ENCODE measurements around the gene TOPORS. TPM values are rescaled to one million over a fixed set of nuclear protein-coding genes. Genes with fewer than 3 reads are reported as not detected.
"Not testable (repeated sequence)": the region's sequence is repeated elsewhere in the genome, so short reads cannot be mapped to it uniquely, and the experiment has no call there.

Gene TOPORS
- 16.7 TPM for polyA plus RNA-seq (ENCODE audit: insufficient read length)

GRCh38 chr9:32552172-32552872 is at the start of gene TOPORS, which contains the start of gene SMIM27:
Gene TOPORS, minus strand, starts transcription at chr9:32552586. Its CDS starts 150 bp downstream, at chr9:32552436.
Gene SMIM27, plus strand, starts transcription at chr9:32552327. Its CDS starts 108 bp downstream, at chr9:32552435.
- peak; percentile 96 for DNase-seq

GRCh38 chr9:32599021-32599420 is 46.6 kb upstream of the TOPORS start:
- not testable (repeated sequence) for DNase-seq

DNA sequence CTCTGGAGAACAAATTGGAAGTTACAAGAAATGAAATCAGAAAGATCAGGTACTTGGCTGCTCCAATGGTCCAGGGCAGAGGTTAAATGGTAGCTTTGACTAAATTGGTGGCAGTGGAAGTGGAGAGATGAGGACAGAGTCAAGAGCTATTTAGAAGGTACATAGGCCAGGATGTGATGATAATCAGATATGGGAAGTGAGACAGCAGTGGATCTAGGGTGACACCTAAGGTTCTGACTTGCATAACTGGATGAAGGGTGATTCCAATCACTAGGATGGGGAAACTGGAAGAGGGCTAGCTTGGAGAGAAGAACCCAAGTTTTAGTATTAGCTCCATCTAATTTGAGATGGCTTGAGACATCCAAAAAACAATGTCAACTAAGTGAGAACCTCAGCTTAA is 44.5 kb upstream of the TOPORS start:
- no peak for DNase-seq

DNA sequence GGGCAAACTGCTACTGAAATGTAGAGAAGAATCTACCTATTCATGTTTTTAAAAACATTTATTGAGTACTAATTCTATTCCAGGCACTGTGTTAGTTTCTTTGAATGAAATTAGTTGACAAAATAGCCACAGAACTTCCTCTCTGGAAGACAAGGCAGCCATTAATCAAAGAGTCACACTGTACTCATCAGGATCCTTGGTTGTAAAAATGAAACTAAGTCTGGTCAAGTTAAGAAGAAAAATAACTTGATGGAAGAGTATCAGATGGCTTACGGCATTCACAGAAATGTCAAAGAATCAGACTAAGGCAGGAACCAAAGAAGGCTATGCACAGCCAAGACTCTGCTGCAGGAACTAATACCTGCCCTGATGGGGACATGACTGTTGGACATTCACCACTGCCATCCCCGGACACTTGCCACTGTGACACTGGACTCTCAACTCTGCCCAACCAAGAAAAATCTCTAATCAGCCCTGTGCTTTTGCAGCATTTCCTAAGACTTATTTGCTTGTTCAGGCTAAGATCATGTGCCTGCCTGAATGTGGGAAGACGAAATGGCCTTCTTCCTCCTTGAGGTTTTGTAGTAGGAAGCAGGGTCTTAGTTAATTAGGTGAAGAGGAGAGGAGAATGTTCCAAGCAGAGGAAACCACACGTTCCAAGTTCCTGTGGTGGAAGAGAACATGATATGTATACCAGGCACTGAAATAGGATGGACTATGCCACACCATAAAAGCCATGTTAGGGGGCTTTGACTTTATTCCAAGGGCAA is 43.9 kb upstream of the TOPORS start:
- DNase-seq: no peak

DNA sequence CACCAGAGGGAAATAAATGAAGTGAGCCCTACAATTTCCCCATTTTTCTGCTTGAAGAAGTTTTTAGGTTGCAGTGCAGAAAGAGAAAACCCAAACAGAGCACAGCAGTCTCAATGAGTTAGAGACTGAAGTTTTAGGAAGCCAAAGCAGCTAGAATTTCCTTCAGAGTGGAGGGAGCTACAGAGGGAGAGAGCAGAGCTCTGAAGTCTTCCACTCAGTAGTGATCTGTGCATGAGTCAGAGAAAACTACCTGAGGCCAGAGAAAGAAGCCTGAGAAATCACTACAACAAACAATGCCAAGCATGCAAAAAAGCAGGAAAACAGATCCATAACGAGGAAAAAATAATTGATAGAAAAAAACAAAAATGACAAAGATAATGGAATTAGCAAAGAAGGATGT is 38.5 kb upstream of the TOPORS start:
- no peak for DNase-seq

DNA sequence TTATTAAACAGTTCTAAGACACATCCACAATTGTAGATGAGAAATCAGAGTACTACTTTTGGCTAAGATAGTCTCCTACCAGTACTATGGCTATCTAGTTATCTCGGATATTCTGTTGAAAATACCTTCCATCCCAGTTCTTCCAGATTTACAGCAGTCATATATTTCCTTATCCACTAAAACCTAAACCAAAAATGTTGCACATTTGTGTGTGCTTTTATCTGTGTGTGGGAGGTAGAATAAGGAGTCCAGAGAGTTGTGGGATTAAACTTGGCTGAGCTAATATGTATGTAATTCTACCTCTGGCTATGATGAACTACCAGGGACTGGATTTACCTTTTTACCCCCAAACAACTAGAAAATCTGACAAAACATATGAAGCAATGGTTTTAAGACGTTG is 38.1 kb upstream of the TOPORS start:
- DNase-seq: no peak

DNA sequence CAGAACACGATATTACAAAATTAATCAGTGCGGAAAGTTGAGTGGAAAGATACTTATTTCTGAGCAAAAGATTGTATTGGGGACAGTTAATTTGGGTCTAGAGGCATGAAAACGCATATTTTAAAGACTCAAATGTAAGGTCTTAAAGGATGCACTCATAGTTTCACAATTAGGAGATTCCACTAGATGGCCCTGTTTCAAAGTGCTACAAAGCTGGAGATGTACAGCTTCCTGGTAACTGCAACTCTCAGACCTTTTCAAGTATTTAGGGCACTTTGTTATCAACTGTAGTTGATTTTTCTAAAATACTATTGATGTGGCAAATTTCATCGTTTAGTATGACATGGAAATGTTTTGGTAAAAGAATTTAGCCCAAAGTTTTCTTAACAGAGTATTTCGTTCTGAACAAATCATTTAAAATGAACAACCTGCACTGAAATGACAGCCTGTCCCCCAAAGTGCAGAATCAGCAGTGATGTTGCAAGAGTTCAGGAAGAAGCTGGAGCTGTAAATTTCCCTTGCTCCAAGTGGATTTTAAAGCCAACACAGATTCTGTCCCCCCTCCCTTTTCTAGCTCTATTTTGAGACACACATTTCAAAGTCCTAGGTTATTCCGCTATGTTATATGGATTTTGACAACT is 36.8 kb upstream of the TOPORS start:
- peak; percentile 39 for DNase-seq

DNA sequence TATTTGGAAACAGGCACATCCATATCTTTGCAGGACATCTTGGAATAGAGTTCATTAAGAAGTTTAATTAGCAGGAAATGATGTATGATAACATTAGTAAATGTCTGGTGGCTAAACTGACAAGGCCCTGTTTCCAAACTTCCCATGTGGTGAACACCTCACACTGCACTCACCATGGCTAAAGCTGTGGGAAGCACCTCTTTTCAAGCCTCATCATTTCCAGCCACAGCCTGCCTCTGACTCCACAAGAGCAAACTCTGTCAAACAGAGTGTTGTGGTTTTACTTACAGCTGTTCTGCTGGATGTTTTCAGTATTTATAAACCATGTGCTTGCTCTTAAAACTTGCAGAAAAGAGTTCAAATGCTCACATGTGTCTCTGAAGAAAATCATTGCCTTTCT is 35.5 kb upstream of the TOPORS start:
- DNase-seq: no peak

GRCh38 chr9:32584784-32585183 is 32.4 kb upstream of the TOPORS start:
- DNase-seq: no peak

- peak; percentile 24 for DNase-seq
Observed at GRCh38 chr9:32581512-32582143, 29.2 kb upstream of the TOPORS start.

GRCh38 chr9:32580631-32581300 is 28.4 kb upstream of the TOPORS start:
- no peak for DNase-seq

GRCh38 chr9:32579706-32580331 is 27.4 kb upstream of the TOPORS start:
- peak; percentile 49 for DNase-seq

DNA sequence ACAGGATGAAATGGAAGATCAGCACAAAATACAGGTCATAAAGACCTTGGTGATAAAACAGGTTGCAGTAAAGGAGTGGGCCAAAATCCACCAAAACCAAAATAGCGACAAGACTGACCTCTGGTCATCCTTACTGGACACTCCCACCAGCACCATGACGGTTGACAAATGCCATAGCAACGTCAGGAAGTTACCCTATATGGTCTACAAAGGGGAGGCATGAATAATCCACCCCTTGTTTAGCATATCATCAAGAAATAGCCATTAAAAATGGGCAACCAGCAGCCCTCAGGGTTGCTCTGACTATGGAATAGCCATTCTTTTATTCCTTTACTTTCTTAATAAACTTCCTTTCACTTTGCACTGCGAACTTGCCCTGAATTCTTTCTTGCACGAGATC is 26.6 kb upstream of the TOPORS start:
- DNase-seq: no peak

- no peak for DNase-seq
Observed at GRCh38 chr9:32577316-32577715, 24.9 kb upstream of the TOPORS start.

GRCh38 chr9:32574858-32575257 is 22.5 kb upstream of the TOPORS start:
- DNase-seq: no peak

DNA sequence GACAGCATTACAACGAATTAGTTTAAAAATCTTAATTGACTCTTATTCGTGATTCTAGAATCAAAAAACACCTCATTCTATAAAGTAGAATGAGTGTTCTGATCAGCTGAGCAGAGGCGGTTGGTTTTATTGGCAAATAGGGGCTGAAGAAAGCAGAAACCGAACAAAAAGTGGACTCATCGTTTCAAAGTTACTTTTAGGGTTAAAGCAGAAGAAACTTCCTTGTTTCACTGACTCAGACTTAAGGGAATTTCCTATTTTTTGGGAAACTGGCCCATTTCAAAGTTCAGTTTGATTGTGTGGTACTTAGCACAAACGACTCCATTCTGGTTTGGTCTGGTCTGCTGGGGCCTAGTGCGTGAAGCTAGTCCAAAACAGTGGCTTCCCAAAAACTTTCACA is 21.4 kb upstream of the TOPORS start:
- no peak for DNase-seq

- peak; percentile 96 for DNase-seq
Observed at GRCh38 chr9:32572900-32573523, 20.6 kb upstream of the TOPORS start, which contains the start of gene NDUFB6. Gene NDUFB6, minus strand, starts transcription at chr9:32573159. Its CDS starts 99 bp downstream, at chr9:32573060.

- no peak for DNase-seq
Observed at GRCh38 chr9:32571969-32572899, 19.8 kb upstream of the TOPORS start.

- DNase-seq: no peak
Observed at GRCh38 chr9:32570262-32570661, 17.9 kb upstream of the TOPORS start.

GRCh38 chr9:32566770-32567169 is 14.4 kb upstream of the TOPORS start:
- no peak for DNase-seq

Measured in hindlimb muscle (tissue), 1 donor.